ENCODE results near the gene OXGR1. TPM values are rescaled to one million over a fixed set of nuclear protein-coding genes. Genes with fewer than 3 reads are reported as not detected.
A peak's percentile ranks its signal among the peaks of the same experiment; 100 is the strongest.
"Not testable (repeated sequence)": the region's sequence is repeated elsewhere in the genome, so short reads cannot be mapped to it uniquely, and the experiment has no call there.

OXGR1 gene
- total RNA-seq, 1 donor from 2014 or later = 0.88 TPM

DNA sequence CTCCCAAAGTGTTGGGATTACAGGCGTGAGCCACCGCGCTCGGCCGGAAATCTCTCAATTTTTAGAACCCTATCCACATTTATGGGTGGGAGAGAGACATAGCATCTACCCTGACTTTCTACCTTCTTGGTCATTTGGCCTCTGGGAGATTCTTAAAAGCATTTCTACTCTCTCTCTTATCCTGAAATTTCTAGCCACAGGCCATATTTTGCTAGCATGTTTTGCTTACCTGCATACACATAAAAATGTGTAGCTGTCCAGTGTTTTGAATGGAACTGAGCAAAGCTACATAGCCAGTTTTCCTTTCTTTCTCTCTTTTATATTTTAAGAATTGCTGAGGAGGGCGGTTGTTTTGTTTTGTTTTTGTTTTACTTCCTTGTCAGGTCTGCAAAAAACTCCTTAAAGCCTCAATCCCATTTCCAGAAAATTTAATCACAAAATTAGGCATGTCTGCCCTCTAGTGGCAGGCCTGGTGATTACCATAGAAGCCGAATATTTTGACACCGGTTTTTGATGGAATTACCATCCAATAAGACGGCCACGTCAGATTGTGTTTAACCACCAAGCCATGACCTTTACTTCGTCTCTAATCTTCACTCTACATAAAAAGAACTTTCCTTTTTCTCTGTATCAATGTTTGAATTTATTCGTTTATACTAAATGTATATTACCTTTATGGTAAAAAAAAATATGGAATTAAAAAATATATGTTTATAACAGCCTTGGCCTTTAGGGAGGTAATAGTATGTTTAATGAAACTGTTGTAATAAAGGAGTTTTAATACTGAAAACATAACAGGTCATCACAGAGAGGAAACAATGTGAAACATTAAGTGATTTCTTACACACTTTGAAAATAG lies 34.4 kb upstream of the OXGR1 start:
- no peaks in the 10 kb centered on the region for H3K4me1 ChIP-seq
- H3K9me3 ChIP-seq (ENCODE audit: low read depth) = no peaks in the 10 kb centered on the region
- H4K20me1 ChIP-seq (ENCODE audit: low read depth) = no peaks in the 10 kb centered on the region
- H3K4me3 Mint-ChIP-seq = no peak overlapping the region
- H3K9me3 Mint-ChIP-seq = peaks cover 7% of the 10 kb centered on the region
- no peak overlapping the region for H3K4me3 ChIP-seq
- no peak overlapping the region for H3K4me2 ChIP-seq
- no peaks in the 10 kb centered on the region for H3F3A ChIP-seq (ENCODE audit: low read depth)
- no peaks in the 10 kb centered on the region for H3K36me3 ChIP-seq
- H3K4me1 Mint-ChIP-seq = no peaks in the 10 kb centered on the region
- no peaks in the 10 kb centered on the region for H3K27me3 ChIP-seq
- H3K9ac ChIP-seq = no peak overlapping the region
- H3K36me3 Mint-ChIP-seq = no peaks in the 10 kb centered on the region
- H3K27ac Mint-ChIP-seq = no peak overlapping the region
- TF ChIP-seq EZH2 (IDR thresholded peaks at IDR 0.05) (no peak), CTCF (IDR thresholded peaks at IDR 0.05) (peak; percentile 96), EZH2phosphoT487 (IDR thresholded peaks at IDR 0.05) (no peak)
- H3K27ac ChIP-seq = no peak overlapping the region
- H2AFZ ChIP-seq (replicated peaks) = peak overlapping the region; percentile 15
- peak; percentile 45 for DNase-seq (ENCODE audit: low spot score)
- H3K27me3 Mint-ChIP-seq (ENCODE audit: insufficient read depth, low read depth) = no peaks in the 10 kb centered on the region
- no peaks in the 10 kb centered on the region for H3K79me2 ChIP-seq (ENCODE audit: low read depth)

DNA sequence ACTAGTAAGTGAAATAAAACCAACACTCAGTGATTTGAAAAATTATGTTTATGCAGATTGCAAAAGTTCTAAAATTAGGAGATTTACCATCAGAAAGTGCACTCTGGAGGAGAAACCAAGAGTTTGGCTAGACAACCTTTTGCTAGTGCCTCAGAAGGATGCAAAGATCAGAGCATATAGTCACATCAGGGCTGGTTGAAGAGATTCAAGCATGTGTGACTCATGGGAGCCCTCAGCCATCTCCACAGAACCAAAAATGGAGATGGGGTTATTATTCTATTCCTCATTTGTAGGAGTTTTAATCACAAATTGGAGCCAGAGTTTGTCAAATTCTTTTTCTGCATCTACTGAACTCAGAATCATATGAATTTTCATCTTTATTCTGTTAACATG lies 32.9 kb upstream of the OXGR1 start:
- H3F3A ChIP-seq (ENCODE audit: low read depth) = no peaks in the 10 kb centered on the region
- H3K9ac ChIP-seq = no peak overlapping the region
- H2AFZ ChIP-seq (replicated peaks) = no peak overlapping the region
- H3K27ac Mint-ChIP-seq = no peak overlapping the region
- no peak for TF ChIP-seq CTCF (IDR thresholded peaks at IDR 0.05)
- no peak for TF ChIP-seq EZH2 (IDR thresholded peaks at IDR 0.05)
- TF ChIP-seq EZH2phosphoT487 (IDR thresholded peaks at IDR 0.05) = no peak
- H3K4me3 ChIP-seq = no peak overlapping the region
- no peaks in the 10 kb centered on the region for H3K79me2 ChIP-seq (ENCODE audit: low read depth)
- no peaks in the 10 kb centered on the region for H3K27me3 ChIP-seq
- H4K20me1 ChIP-seq (ENCODE audit: low read depth) = no peaks in the 10 kb centered on the region
- no peaks in the 10 kb centered on the region for H3K4me1 ChIP-seq
- H3K27me3 Mint-ChIP-seq (ENCODE audit: insufficient read depth, low read depth) = no peaks in the 10 kb centered on the region
- H3K27ac ChIP-seq = no peak overlapping the region
- no peaks in the 10 kb centered on the region for H3K36me3 Mint-ChIP-seq
- no peaks in the 10 kb centered on the region for H3K36me3 ChIP-seq
- H3K4me2 ChIP-seq = no peak overlapping the region
- no peak overlapping the region for H3K4me3 Mint-ChIP-seq
- no peaks in the 10 kb centered on the region for H3K9me3 ChIP-seq (ENCODE audit: low read depth)
- DNase-seq (ENCODE audit: low spot score) = no peak
- no peaks in the 10 kb centered on the region for H3K4me1 Mint-ChIP-seq
- H3K9me3 Mint-ChIP-seq = peaks cover 7% of the 10 kb centered on the region

- H3K4me1 Mint-ChIP-seq = no peaks in the 10 kb centered on the region
- H3K36me3 Mint-ChIP-seq = no peaks in the 10 kb centered on the region
- TF ChIP-seq EZH2 (IDR thresholded peaks at IDR 0.05) = no peak
- no peak for TF ChIP-seq CTCF (IDR thresholded peaks at IDR 0.05)
- TF ChIP-seq EZH2phosphoT487 (IDR thresholded peaks at IDR 0.05) = no peak
These were observed 32.4 kb upstream of the OXGR1 start for GRCh38 chr13:97026531-97027161.

GRCh38 chr13:97023812-97024211 lies 29.5 kb upstream of the OXGR1 start:
- not testable (repeated sequence) for H3K36me3 ChIP-seq; H3K9me3 Mint-ChIP-seq; H3K9ac ChIP-seq; H3K4me1 Mint-ChIP-seq; H3K4me3 Mint-ChIP-seq; H3F3A ChIP-seq (ENCODE audit: low read depth); DNase-seq (ENCODE audit: low spot score); H3K27me3 Mint-ChIP-seq (ENCODE audit: insufficient read depth, low read depth); H3K4me1 ChIP-seq; H2AFZ ChIP-seq (replicated peaks); H3K4me2 ChIP-seq; H3K27ac ChIP-seq; H3K79me2 ChIP-seq (ENCODE audit: low read depth); H4K20me1 ChIP-seq (ENCODE audit: low read depth); H3K27ac Mint-ChIP-seq; H3K9me3 ChIP-seq (ENCODE audit: low read depth); H3K36me3 Mint-ChIP-seq; H3K4me3 ChIP-seq
- peaks cover 18% of the 10 kb centered on the region for H3K27me3 ChIP-seq

More at GRCh38 chr13:97026531-97027161, 32.4 kb upstream of the OXGR1 start:
- Histone ChIP-seq H3K4me2 (no peak overlapping the region), H3K79me2 (ENCODE audit: low read depth) (no peaks in the 10 kb centered on the region), H3K9ac (no peak overlapping the region), H3K27ac (no peak overlapping the region), H3K4me3 (no peak overlapping the region), H4K20me1 (ENCODE audit: low read depth) (no peaks in the 10 kb centered on the region), H3K27me3 (no peaks in the 10 kb centered on the region), H2AFZ (replicated peaks) (no peak overlapping the region), H3K9me3 (ENCODE audit: low read depth) (no peaks in the 10 kb centered on the region), H3K36me3 (no peaks in the 10 kb centered on the region), H3K4me1 (no peaks in the 10 kb centered on the region), H3F3A (ENCODE audit: low read depth) (no peaks in the 10 kb centered on the region)
- peaks cover 7% of the 10 kb centered on the region for H3K9me3 Mint-ChIP-seq
- no peak for DNase-seq (ENCODE audit: low spot score)
- H3K27ac Mint-ChIP-seq = no peak overlapping the region
- no peaks in the 10 kb centered on the region for H3K27me3 Mint-ChIP-seq (ENCODE audit: insufficient read depth, low read depth)
- no peak overlapping the region for H3K4me3 Mint-ChIP-seq
